Mesendoderm (in vitro differentiated cells): ENCODE data around the gene SNURF.

Experiments used
- DNase-seq: peaks from one replicate; pipeline ENCODE4 v3.0.0; 2013
- H2AK5ac ChIP-seq: 2 replicates; pipeline ENCODE4 v1.6.1; 2013; ENCODE audit warnings: low read length, inconsistent platforms
- H2BK120ac ChIP-seq: 2 replicates; pipeline ENCODE4 v1.6.1; 2013; ENCODE audit warnings: low read depth, mild to moderate bottlenecking, low read length, moderate library complexity, mixed read lengths
- H2BK15ac ChIP-seq: replicated peaks from 2 replicates; pipeline ENCODE4 v1.6.1; 2013; ENCODE audit warnings: low read depth, mild to moderate bottlenecking, moderate library complexity
- H2BK5ac ChIP-seq: 2 replicates; pipeline ENCODE4 v1.6.1; 2013; ENCODE audit warnings: low read length, inconsistent platforms
- H3K18ac ChIP-seq: 2 replicates; pipeline ENCODE4 v1.6.1; 2013; ENCODE audit warnings: mild to moderate bottlenecking, low read length, mixed read lengths
- H3K23ac ChIP-seq: one replicate; pipeline ENCODE4 v1.6.1; 2013; ENCODE audit warnings: low read length
- H3K27ac ChIP-seq: 2 replicates; pipeline ENCODE4 v1.5.1; 2013; ENCODE audit warnings: low read depth, mild to moderate bottlenecking, inconsistent platforms, low read length, moderate library complexity
- H3K27me3 ChIP-seq: 2 replicates; pipeline ENCODE4 v1.6.1; 2013; ENCODE audit warnings: low read length, control low read depth, mild to moderate bottlenecking, inconsistent platforms; ENCODE audit not compliant: insufficient read depth, poor library complexity
- H3K36me3 ChIP-seq: 2 replicates; pipeline ENCODE4 v1.6.1; 2013; ENCODE audit warnings: low read length, inconsistent platforms; ENCODE audit not compliant: control insufficient read depth, insufficient read depth
- H3K4ac ChIP-seq: one replicate; pipeline ENCODE4 v1.6.1; 2013; ENCODE audit warnings: low read depth, mild to moderate bottlenecking, low read length, moderate library complexity
- H3K4me1 ChIP-seq: 2 replicates; pipeline ENCODE4 v1.6.1; 2013; ENCODE audit warnings: low read depth, low read length, inconsistent platforms; ENCODE audit not compliant: control insufficient read depth
- H3K4me2 ChIP-seq: 2 replicates; pipeline ENCODE4 v1.6.1; 2013; ENCODE audit warnings: low read length
- H3K4me3 ChIP-seq: 2 replicates; pipeline ENCODE4 v1.5.1; 2013; ENCODE audit warnings: mild to moderate bottlenecking, low read length
- H3K56ac ChIP-seq: one replicate; pipeline ENCODE4 v1.6.1; 2013; ENCODE audit warnings: low read length
- H3K79me1 ChIP-seq: 2 replicates; pipeline ENCODE4 v1.6.1; 2013; ENCODE audit warnings: low read length, inconsistent platforms
- H3K79me2 ChIP-seq: 2 replicates; pipeline ENCODE4 v1.6.1; 2013; ENCODE audit warnings: mild to moderate bottlenecking, low read length; ENCODE audit not compliant: control insufficient read depth, insufficient read depth
- H3K9ac ChIP-seq: 2 replicates; pipeline ENCODE4 v1.6.1; 2013; ENCODE audit warnings: low read length, inconsistent platforms
- H4K5ac ChIP-seq: one replicate; pipeline ENCODE4 v1.6.1; 2013; ENCODE audit warnings: low read length
- H4K8ac ChIP-seq: one replicate; pipeline ENCODE4 v1.6.1; 2013; ENCODE audit warnings: low read depth, mild to moderate bottlenecking, control low read depth, low read length, moderate library complexity
- WGBS: extraction: QIAGEN DNeasy Blood & Tissue Kit; methylation state at CpG from one replicate; pipeline ENCODE4 v1.1.7; 2013; ENCODE audit warnings: low lambda C conversion rate, missing lambda C conversion rate; ENCODE audit not compliant: insufficient coverage; ENCODE audit errors: extremely low coverage; 5-methylcytosine and 5-hydroxymethylcytosine counted together

The SNURF gene

GRCh38 chr15:24943361-24943760 is 11.4 kb upstream of the SNURF start:
- Histone ChIP-seq H3K79me2 (no peaks in the 10 kb centered on the region), H3K9ac (no peak overlapping the region), H3K4me2 (no peak overlapping the region), H2BK15ac (no peak overlapping the region), H3K27ac (no peak overlapping the region), H2AK5ac (no peak overlapping the region), H3K79me1 (no peaks in the 10 kb centered on the region), H3K18ac (no peak overlapping the region), H4K5ac (no peak overlapping the region), H2BK120ac (no peak overlapping the region), H3K27me3 (no peaks in the 10 kb centered on the region), H3K36me3 (no peaks in the 10 kb centered on the region), H3K4me3 (no peak overlapping the region), H4K8ac (no peak overlapping the region), H3K4ac (no peak overlapping the region), H3K23ac (no peak overlapping the region), H2BK5ac (no peak overlapping the region), H3K56ac (no peak overlapping the region), H3K4me1 (no peaks in the 10 kb centered on the region)
- WGBS: no CpG with 5 or more reads among the region's 1 CpG
- no peak for DNase-seq

GRCh38 chr15:24944954-24945353 is 9.8 kb upstream of the SNURF start:
- Histone ChIP-seq H3K23ac (no peak overlapping the region), H3K79me2 (no peaks in the 10 kb centered on the region), H4K8ac (no peak overlapping the region), H3K4me1 (no peaks in the 10 kb centered on the region), H3K18ac (no peak overlapping the region), H2BK120ac (no peak overlapping the region), H3K4me3 (no peak overlapping the region), H2BK5ac (no peak overlapping the region), H3K27me3 (no peaks in the 10 kb centered on the region), H3K4me2 (no peak overlapping the region), H3K79me1 (no peaks in the 10 kb centered on the region), H3K36me3 (no peaks in the 10 kb centered on the region), H2AK5ac (no peak overlapping the region), H2BK15ac (no peak overlapping the region), H3K56ac (no peak overlapping the region), H3K27ac (no peak overlapping the region), H3K9ac (no peak overlapping the region), H3K4ac (no peak overlapping the region), H4K5ac (no peak overlapping the region)
- DNase-seq: no peak
- WGBS: no CpG with 5 or more reads among the region's 1 CpG

- no peaks in the 10 kb centered on the region for H3K4me1 ChIP-seq
- H3K27me3 ChIP-seq: no peaks in the 10 kb centered on the region
- no peak overlapping the region for H3K4me2 ChIP-seq
- no peak overlapping the region for H3K4ac ChIP-seq
- no peak overlapping the region for H3K23ac ChIP-seq
- H3K36me3 ChIP-seq: no peaks in the 10 kb centered on the region
- H3K18ac ChIP-seq: no peak overlapping the region
- H2BK5ac ChIP-seq: no peak overlapping the region
- no peak overlapping the region for H3K27ac ChIP-seq
- H2BK15ac ChIP-seq: no peak overlapping the region
- H3K9ac ChIP-seq: no peak overlapping the region
- H3K56ac ChIP-seq: peak overlapping the region; percentile 10
- H2BK120ac ChIP-seq: no peak overlapping the region
- no peak overlapping the region for H4K8ac ChIP-seq
- no peak overlapping the region for H4K5ac ChIP-seq
- H3K4me3 ChIP-seq: no peak overlapping the region
- no CpG with 5 or more reads among the region's 1 CpG for WGBS
- DNase-seq: no peak
- no peaks in the 10 kb centered on the region for H3K79me2 ChIP-seq
- no peak overlapping the region for H2AK5ac ChIP-seq
- H3K79me1 ChIP-seq: no peaks in the 10 kb centered on the region
These were observed 9.1 kb upstream of the SNURF start for GRCh38 chr15:24945711-24946110.

GRCh38 chr15:24948495-24948894 is 6.3 kb upstream of the SNURF start:
- DNase-seq: no peak
- Histone ChIP-seq H3K18ac (no peak overlapping the region), H2BK15ac (no peak overlapping the region), H3K4ac (no peak overlapping the region), H3K36me3 (no peaks in the 10 kb centered on the region), H2AK5ac (no peak overlapping the region), H3K27ac (no peak overlapping the region), H3K79me1 (no peaks in the 10 kb centered on the region), H3K23ac (no peak overlapping the region), H3K4me1 (no peaks in the 10 kb centered on the region), H4K8ac (no peak overlapping the region), H3K56ac (no peak overlapping the region), H3K4me3 (no peak overlapping the region), H3K27me3 (no peaks in the 10 kb centered on the region), H3K9ac (no peak overlapping the region), H2BK5ac (no peak overlapping the region), H3K79me2 (no peaks in the 10 kb centered on the region), H3K4me2 (no peak overlapping the region), H2BK120ac (no peak overlapping the region), H4K5ac (no peak overlapping the region)
- 100% methylated on average over 1 of the region's 3 CpGs for WGBS

- Histone ChIP-seq H4K8ac (no peak overlapping the region), H3K4ac (no peak overlapping the region), H3K23ac (no peak overlapping the region), H3K36me3 (no peaks in the 10 kb centered on the region), H3K27me3 (no peaks in the 10 kb centered on the region), H3K79me1 (no peaks in the 10 kb centered on the region), H3K4me1 (no peaks in the 10 kb centered on the region), H2BK120ac (no peak overlapping the region), H3K18ac (peak overlapping the region; percentile 9), H3K56ac (peak overlapping the region; percentile 98), H2AK5ac (peak overlapping the region; percentile 62), H3K4me3 (peak overlapping the region; percentile 96), H2BK5ac (peak overlapping the region; percentile 94), H4K5ac (no peak overlapping the region), H3K27ac (peak overlapping the region; percentile 90), H2BK15ac (no peak overlapping the region), H3K4me2 (no peak overlapping the region), H3K9ac (peak overlapping the region; percentile 87), H3K79me2 (peaks cover 49% of the 10 kb centered on the region)
- no peak for DNase-seq
- WGBS: no CpG with 5 or more reads among the region's 31 CpGs
These were observed 739 bp downstream of the SNURF start for GRCh38 chr15:24955531-24955921.

- no peak overlapping the region for H2BK120ac ChIP-seq
- H3K36me3 ChIP-seq: no peaks in the 10 kb centered on the region
- H2BK5ac ChIP-seq: peak overlapping the region; percentile 74
- H3K18ac ChIP-seq: peak overlapping the region; percentile 9
- peak overlapping the region; percentile 96 for H3K4me3 ChIP-seq
- H3K79me1 ChIP-seq: no peaks in the 10 kb centered on the region
- H3K9ac ChIP-seq: peak overlapping the region; percentile 87
- peak; percentile 95 for DNase-seq
- no peak overlapping the region for H3K23ac ChIP-seq
- no peak overlapping the region for H2BK15ac ChIP-seq
- no peaks in the 10 kb centered on the region for H3K27me3 ChIP-seq
- no peak overlapping the region for H3K4ac ChIP-seq
- H3K27ac ChIP-seq: peak overlapping the region; percentile 90
- H2AK5ac ChIP-seq: no peak overlapping the region
- H3K56ac ChIP-seq: peak overlapping the region; percentile 98
- no peaks in the 10 kb centered on the region for H3K4me1 ChIP-seq
- peaks cover 52% of the 10 kb centered on the region for H3K79me2 ChIP-seq
- peak overlapping the region; percentile 15 for H3K4me2 ChIP-seq
- no CpG with 5 or more reads among the region's 28 CpGs for WGBS
- H4K5ac ChIP-seq: no peak overlapping the region
- H4K8ac ChIP-seq: no peak overlapping the region
These were observed 1.5 kb downstream of the SNURF start for GRCh38 chr15:24956111-24956838.
